ENCODE data around the gene INPP5D. TPM values are rescaled to one million over a fixed set of nuclear protein-coding genes. Genes with fewer than 3 reads are reported as not detected.

The INPP5D gene
- total and polyA plus RNA-seq, 2 of the 13 experiments (the other 11 are each of a cell fraction or from before 2014, with no cell fraction given), result 16.7 to 18.0 TPM

DNA sequence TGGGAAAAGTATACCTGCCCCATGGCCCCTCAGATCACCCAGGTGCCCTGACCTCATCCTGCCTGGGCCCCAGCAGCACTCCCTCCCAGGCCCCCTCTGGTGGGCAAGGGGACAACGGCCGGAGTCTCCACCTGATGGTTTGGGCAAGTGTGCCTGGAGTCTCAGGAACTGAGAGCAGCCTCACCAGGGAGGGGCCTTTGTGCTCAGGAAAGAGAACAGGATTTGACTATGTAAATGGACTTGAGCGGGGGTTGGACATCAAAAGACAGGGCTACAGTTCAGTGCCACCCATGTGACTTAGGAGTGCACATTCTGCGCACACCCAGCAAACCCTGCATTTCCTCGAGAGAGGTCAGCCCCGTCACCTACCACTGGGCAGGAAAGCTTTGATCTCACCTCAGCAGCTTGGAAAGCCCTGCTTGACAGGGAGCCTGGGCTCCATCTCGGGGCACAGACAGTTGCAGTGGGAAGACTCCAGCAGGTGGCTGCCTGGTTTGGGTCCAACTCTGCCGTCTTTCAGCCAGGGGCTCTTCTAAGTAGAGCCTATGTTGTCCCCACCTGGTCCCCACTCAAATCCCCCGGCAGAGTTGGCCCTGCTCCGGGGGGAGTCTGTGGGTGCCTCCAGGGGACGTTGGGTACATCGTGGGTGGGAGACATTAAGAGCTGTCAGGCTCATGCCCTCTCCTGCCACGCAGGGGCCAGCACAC is 3.3 kb downstream of the INPP5D start (continued):
- TF ChIP-seq, protein P1, sequence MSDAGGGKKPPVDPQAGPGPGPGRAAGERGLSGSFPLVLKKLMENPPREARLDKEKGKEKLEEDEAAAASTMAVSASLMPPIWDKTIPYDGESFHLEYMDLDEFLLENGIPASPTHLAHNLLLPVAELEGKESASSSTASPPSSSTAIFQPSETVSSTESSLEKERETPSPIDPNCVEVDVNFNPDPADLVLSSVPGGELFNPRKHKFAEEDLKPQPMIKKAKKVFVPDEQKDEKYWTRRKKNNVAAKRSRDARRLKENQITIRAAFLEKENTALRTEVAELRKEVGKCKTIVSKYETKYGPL (CRISPR knock-in tag; IDR thresholded peaks at IDR 0.05), result no peak
- TF ChIP-seq SMAD3 (CRISPR knock-in tag; IDR thresholded peaks at IDR 0.05), result peak; percentile 73; the same call in 1 of the 2 replicates
- TF ChIP-seq ISX (CRISPR knock-in tag; conservative IDR thresholded peaks at IDR 0.05), result no peak
- TF ChIP-seq MXD4 (CRISPR knock-in tag; IDR thresholded peaks at IDR 0.05), result peak; percentile 83
- no peak for TF ChIP-seq NPAS2 (CRISPR knock-in tag; IDR thresholded peaks at IDR 0.05; ENCODE audit: borderline replicate concordance)
- TF ChIP-seq ZSCAN30 (CRISPR knock-in tag; IDR thresholded peaks at IDR 0.05), result 0 out of 2 replicates have a peak, but pooled peaks have one; percentile 85
- TF ChIP-seq, protein P2, sequence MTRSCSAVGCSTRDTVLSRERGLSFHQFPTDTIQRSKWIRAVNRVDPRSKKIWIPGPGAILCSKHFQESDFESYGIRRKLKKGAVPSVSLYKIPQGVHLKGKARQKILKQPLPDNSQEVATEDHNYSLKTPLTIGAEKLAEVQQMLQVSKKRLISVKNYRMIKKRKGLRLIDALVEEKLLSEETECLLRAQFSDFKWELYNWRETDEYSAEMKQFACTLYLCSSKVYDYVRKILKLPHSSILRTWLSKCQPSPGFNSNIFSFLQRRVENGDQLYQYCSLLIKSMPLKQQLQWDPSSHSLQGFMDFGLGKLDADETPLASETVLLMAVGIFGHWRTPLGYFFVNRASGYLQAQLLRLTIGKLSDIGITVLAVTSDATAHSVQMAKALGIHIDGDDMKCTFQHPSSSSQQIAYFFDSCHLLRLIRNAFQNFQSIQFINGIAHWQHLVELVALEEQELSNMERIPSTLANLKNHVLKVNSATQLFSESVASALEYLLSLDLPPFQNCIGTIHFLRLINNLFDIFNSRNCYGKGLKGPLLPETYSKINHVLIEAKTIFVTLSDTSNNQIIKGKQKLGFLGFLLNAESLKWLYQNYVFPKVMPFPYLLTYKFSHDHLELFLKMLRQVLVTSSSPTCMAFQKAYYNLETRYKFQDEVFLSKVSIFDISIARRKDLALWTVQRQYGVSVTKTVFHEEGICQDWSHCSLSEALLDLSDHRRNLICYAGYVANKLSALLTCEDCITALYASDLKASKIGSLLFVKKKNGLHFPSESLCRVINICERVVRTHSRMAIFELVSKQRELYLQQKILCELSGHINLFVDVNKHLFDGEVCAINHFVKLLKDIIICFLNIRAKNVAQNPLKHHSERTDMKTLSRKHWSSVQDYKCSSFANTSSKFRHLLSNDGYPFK (CRISPR knock-in tag; IDR thresholded peaks at IDR 0.05; ENCODE audit: borderline replicate concordance), result no peak
- TF ChIP-seq ZNF724P (CRISPR knock-in tag; IDR thresholded peaks at IDR 0.05; ENCODE audit: borderline replicate concordance), result peak; percentile 67; the same call in 1 of the 2 replicates
- no peak for TF ChIP-seq PLRG1 (conservative IDR thresholded peaks at IDR 0.05)
- no peak for TF ChIP-seq PRMT3 (CRISPR knock-in tag; IDR thresholded peaks at IDR 0.05; ENCODE audit: borderline replicate concordance, low read depth)
- TF ChIP-seq ARNT (IDR thresholded peaks at IDR 0.05), result no peak
- TF ChIP-seq, protein P3, sequence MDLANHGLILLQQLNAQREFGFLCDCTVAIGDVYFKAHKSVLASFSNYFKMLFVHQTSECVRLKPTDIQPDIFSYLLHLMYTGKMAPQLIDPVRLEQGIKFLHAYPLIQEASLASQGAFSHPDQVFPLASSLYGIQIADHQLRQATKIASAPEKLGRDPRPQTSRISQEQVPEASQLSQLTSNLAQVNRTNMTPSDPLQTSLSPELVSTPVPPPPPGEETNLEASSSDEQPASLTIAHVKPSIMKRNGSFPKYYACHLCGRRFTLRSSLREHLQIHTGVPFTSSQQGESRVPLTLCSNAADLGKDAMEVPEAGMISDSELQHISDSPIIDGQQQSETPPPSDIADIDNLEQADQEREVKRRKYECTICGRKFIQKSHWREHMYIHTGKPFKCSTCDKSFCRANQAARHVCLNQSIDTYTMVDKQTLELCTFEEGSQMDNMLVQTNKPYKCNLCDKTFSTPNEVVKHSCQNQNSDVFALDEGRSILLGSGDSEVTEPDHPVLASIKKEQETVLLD (CRISPR knock-in tag; IDR thresholded peaks at IDR 0.05; ENCODE audit: low read depth), result no peak
- TF ChIP-seq ASH2L (IDR thresholded peaks at IDR 0.05; ENCODE audit: insufficient read length, low read depth, low read length), result peak; percentile 86
- no peak for TF ChIP-seq GTF2F1 (IDR thresholded peaks at IDR 0.05; ENCODE audit: low read length)
- TF ChIP-seq, protein P4, sequence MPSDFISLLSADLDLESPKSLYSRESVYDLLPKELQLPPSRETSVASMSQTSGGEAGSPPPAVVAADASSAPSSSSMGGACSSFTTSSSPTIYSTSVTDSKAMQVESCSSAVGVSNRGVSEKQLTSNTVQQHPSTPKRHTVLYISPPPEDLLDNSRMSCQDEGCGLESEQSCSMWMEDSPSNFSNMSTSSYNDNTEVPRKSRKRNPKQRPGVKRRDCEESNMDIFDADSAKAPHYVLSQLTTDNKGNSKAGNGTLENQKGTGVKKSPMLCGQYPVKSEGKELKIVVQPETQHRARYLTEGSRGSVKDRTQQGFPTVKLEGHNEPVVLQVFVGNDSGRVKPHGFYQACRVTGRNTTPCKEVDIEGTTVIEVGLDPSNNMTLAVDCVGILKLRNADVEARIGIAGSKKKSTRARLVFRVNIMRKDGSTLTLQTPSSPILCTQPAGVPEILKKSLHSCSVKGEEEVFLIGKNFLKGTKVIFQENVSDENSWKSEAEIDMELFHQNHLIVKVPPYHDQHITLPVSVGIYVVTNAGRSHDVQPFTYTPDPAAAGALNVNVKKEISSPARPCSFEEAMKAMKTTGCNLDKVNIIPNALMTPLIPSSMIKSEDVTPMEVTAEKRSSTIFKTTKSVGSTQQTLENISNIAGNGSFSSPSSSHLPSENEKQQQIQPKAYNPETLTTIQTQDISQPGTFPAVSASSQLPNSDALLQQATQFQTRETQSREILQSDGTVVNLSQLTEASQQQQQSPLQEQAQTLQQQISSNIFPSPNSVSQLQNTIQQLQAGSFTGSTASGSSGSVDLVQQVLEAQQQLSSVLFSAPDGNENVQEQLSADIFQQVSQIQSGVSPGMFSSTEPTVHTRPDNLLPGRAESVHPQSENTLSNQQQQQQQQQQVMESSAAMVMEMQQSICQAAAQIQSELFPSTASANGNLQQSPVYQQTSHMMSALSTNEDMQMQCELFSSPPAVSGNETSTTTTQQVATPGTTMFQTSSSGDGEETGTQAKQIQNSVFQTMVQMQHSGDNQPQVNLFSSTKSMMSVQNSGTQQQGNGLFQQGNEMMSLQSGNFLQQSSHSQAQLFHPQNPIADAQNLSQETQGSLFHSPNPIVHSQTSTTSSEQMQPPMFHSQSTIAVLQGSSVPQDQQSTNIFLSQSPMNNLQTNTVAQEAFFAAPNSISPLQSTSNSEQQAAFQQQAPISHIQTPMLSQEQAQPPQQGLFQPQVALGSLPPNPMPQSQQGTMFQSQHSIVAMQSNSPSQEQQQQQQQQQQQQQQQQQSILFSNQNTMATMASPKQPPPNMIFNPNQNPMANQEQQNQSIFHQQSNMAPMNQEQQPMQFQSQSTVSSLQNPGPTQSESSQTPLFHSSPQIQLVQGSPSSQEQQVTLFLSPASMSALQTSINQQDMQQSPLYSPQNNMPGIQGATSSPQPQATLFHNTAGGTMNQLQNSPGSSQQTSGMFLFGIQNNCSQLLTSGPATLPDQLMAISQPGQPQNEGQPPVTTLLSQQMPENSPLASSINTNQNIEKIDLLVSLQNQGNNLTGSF (CRISPR knock-in tag; IDR thresholded peaks at IDR 0.05), result no peak
- TF ChIP-seq SSRP1 (CRISPR knock-in tag; IDR thresholded peaks at IDR 0.05), result no peak
